Tibial nerve (tissue), 4 donors: Measurements from ENCODE around the gene WSCD2.

Experiments
- EP300 ChIP-seq, 2 donors: sonication (generic); formaldehyde crosslinking; IDR thresholded peaks; one replicate each; pipeline ENCODE4 v1.6.1; 2017; ENCODE audit warnings: antibody characterized with exemption in 2 of 2, mild to moderate bottlenecking in 1 of 2
- POLR2A ChIP-seq, 2 donors: fragments of 450-650 bp; IDR thresholded peaks; one replicate each; pipeline ENCODE4 v1.6.1; 2017; ENCODE audit warnings: antibody characterized with exemption in 2 of 2, mild to moderate bottlenecking in 2 of 2, moderate library complexity in 2 of 2
- TF ChIP-seq, protein P1 (sequence below), 5 experiments: fragments of 200-600 bp in 3 of 5; fragments of 450-650 bp in 2 of 5; sonication (generic) in 3 of 5; IDR thresholded peaks; one replicate each; pipeline ENCODE4 v1.5.1; 2016 to 2019; ENCODE audit warnings: antibody characterized with exemption in 5 of 5, mild to moderate bottlenecking in 3 of 5, moderate library complexity in 2 of 5

DNA sequence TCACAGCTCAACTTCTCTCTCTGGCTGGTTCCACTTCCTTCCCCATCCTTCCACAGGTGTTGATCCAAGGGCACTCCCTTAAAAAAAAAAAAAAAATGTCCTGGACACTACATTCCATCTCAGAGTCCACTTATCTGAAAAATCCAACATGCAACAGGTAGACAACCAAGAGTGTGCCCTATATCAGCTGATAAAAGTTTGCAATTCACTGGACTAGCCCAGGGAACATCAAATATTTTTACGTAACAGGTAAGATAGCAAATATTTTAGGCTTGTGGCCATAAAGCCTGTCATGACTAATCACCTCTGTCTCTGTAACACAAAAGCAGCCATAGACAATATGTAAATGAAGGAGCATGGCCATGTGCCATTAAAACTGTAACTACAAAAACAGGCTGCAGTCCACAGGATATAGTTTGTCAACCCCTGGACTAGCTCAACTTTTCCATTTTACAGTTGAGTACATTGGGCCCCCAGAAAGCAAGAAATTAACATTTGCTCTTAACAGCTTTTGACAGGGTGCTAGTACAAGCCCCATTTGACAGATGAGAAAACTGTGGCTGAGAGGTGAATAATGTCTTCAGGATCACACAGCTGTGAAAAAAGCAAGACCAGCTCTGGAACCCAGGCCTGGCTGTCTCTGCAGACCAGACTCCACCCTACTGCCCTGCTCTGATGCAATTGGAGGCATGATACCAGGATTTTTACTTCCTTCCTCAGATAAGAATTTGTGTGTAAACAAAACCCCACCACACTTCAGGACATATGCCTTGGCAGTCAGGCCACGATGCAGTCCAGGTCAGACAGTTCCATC, 141.2 kb downstream of the WSCD2 start:
- TF ChIP-seq, protein P1, sequence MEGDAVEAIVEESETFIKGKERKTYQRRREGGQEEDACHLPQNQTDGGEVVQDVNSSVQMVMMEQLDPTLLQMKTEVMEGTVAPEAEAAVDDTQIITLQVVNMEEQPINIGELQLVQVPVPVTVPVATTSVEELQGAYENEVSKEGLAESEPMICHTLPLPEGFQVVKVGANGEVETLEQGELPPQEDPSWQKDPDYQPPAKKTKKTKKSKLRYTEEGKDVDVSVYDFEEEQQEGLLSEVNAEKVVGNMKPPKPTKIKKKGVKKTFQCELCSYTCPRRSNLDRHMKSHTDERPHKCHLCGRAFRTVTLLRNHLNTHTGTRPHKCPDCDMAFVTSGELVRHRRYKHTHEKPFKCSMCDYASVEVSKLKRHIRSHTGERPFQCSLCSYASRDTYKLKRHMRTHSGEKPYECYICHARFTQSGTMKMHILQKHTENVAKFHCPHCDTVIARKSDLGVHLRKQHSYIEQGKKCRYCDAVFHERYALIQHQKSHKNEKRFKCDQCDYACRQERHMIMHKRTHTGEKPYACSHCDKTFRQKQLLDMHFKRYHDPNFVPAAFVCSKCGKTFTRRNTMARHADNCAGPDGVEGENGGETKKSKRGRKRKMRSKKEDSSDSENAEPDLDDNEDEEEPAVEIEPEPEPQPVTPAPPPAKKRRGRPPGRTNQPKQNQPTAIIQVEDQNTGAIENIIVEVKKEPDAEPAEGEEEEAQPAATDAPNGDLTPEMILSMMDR (IDR thresholded peaks at IDR 0.05): no peak
- no peak for TF ChIP-seq POLR2A (IDR thresholded peaks at IDR 0.05)
- no peak for TF ChIP-seq EP300 (IDR thresholded peaks at IDR 0.05)
